ENCODE measurements around the gene SLC35F1. TPM values are rescaled to one million over a fixed set of nuclear protein-coding genes. Genes with fewer than 3 reads are reported as not detected.

Gene SLC35F1
- total and polyA plus RNA-seq, 8 donors = under 0.01 to 6.8 (median 0.38) TPM; not detected in 2

GRCh38 chr6:118147511-118147910, 240.4 kb downstream of the SLC35F1 start:
- Histone ChIP-seq H3K9me3 (no peaks in the 10 kb centered on the region), H3K27me3 (no peaks in the 10 kb centered on the region), H3K4me1 (peaks cover 0 to 14% (median 6%) of the 10 kb centered on the region in 4 donors), H3K27ac (no peak overlapping the region), H3K4me3 (no peak overlapping the region), H3K36me3 (no peaks in the 10 kb centered on the region)
- no peak for TF ChIP-seq POLR2AphosphoS5 (IDR thresholded peaks at IDR 0.05)
- TF ChIP-seq POLR2A (IDR thresholded peaks at IDR 0.05) = no peak
- TF ChIP-seq CTCF (IDR thresholded peaks at IDR 0.05) = no peak
- no peak for TF ChIP-seq EP300 (IDR thresholded peaks at IDR 0.05)
- DNase-seq = no peak
- WGBS, 5 donors = 84 to 92% (median 87%) methylated on average over 5 of the region's 5 CpGs
- intact Hi-C loops (cut with DNase I; ENCODE audit: low total_unique reads) = no loop called here

GRCh38 chr6:118148561-118148960, 241.5 kb downstream of the SLC35F1 start:
- no peak for DNase-seq
- no peaks in the 10 kb centered on the region for H3K36me3 ChIP-seq
- WGBS, 5 donors = 89 to 98% (median 94%) methylated on average over 2 of the region's 2 CpGs
- intact Hi-C loops (cut with DNase I; ENCODE audit: low total_unique reads) = no loop called here
- peaks cover 0 to 14% (median 6%) of the 10 kb centered on the region in 4 donors for H3K4me1 ChIP-seq
- H3K27ac ChIP-seq = no peak overlapping the region
- H3K4me3 ChIP-seq = no peak overlapping the region
- no peaks in the 10 kb centered on the region for H3K9me3 ChIP-seq
- TF ChIP-seq CTCF (IDR thresholded peaks at IDR 0.05) (no peak), EP300 (IDR thresholded peaks at IDR 0.05) (no peak), POLR2AphosphoS5 (IDR thresholded peaks at IDR 0.05) (no peak), POLR2A (IDR thresholded peaks at IDR 0.05) (no peak)
- H3K27me3 ChIP-seq = no peaks in the 10 kb centered on the region

- TF ChIP-seq POLR2A (IDR thresholded peaks at IDR 0.05) (no peak), CTCF (IDR thresholded peaks at IDR 0.05) (no peak), POLR2AphosphoS5 (IDR thresholded peaks at IDR 0.05) (no peak), EP300 (IDR thresholded peaks at IDR 0.05) (no peak)
- H3K36me3 ChIP-seq = no peaks in the 10 kb centered on the region
- no peak overlapping the region for H3K27ac ChIP-seq
- no peaks in the 10 kb centered on the region for H3K4me1 ChIP-seq
- H3K4me3 ChIP-seq = no peak overlapping the region
- DNase-seq = no peak
- no peaks in the 10 kb centered on the region for H3K27me3 ChIP-seq
- intact Hi-C loops (cut with DNase I; ENCODE audit: low total_unique reads) = no loop called here
- H3K9me3 ChIP-seq = no peaks in the 10 kb centered on the region
These were observed 245.5 kb downstream of the SLC35F1 start for GRCh38 chr6:118152524-118152923.

- TF ChIP-seq POLR2AphosphoS5 (IDR thresholded peaks at IDR 0.05) (no peak), CTCF (IDR thresholded peaks at IDR 0.05) (no peak), EP300 (IDR thresholded peaks at IDR 0.05) (no peak), POLR2A (IDR thresholded peaks at IDR 0.05) (no peak)
- H3K27me3 ChIP-seq = no peaks in the 10 kb centered on the region
- H3K4me3 ChIP-seq = no peak overlapping the region
- H3K9me3 ChIP-seq = no peaks in the 10 kb centered on the region
- H3K27ac ChIP-seq = no peak overlapping the region
- DNase-seq = no peak
- intact Hi-C loops (cut with DNase I; ENCODE audit: low total_unique reads) = no loop called here
- no peaks in the 10 kb centered on the region for H3K4me1 ChIP-seq
- no peaks in the 10 kb centered on the region for H3K36me3 ChIP-seq
- WGBS, 5 donors = 71 to 100% (median 80%) methylated on average over 1 of the region's 1 CpG
These were observed 254.3 kb downstream of the SLC35F1 start for GRCh38 chr6:118161343-118161742.
